GM21423 (cell line): Measurements from ENCODE around the gene DDX41.

Experiments used
- ATAC-seq: cut with Tn5 transposase; IDR thresholded peaks from one replicate; pipeline ENCODE4 v1.9.1; 2021; ENCODE audit warnings: mild to moderate bottlenecking, moderate library complexity; ENCODE audit not compliant: unreplicated experiment

The DDX41 gene

GRCh38 chr5:177500685-177501522 lies 15.9 kb downstream of the DDX41 start:
- ATAC-seq, result no peak

DNA sequence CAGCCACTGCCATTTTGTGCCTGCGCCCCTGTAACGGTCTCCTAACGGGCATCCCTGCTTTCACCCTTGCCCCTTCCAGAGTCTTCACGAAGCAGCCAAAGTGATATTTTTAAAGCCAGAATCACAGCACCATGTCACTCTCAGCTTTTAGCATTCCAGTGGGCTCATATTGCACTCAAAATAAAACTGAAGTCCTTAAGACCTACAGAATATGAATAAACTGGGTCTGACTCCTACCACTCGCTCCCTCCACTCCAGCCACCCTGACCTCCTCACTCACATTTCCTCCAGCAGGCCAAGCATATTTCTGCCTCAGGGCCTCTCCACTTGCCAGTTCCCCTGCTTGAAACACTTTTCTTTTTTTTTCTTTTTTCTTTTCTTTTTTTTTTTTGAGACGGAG lies 16.9 kb downstream of the DDX41 start:
- no peak for ATAC-seq

DNA sequence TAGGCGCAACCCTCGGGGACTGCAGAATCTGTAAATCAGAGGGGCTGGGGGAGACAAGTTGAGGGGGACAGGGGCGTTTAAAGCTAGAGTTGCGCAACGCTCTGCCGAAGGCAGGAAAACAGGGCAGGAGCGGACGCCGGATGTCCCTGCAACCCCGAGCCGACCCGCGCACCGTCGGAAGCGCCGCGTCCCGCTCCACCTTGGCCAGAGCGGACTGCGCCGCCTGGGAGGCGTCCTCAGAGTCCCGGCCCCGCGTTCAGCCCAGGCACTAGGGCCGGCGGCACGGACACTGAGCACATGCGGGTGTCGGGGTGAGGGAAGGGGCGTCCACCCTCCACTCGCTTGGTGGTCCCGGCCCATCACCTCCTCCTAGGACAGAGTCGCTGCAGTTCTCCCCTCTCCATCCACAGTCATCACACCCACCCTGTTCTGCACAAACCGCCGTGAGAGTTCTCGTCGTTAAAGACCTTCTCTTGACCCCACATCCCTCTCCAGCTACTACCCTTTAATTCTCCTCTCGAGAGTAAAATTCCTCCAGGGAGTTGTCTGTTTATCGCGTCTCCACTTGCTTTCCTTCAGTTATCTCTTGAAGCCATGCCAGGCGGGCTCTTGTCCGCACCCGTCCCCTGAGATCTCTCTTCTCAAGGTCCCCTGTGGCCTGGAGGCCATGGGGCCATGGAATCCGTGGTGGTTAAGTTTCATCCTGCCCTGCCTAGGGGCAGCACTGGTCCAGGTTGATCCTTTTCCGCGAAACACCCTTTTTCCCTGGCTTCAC lies 18.6 kb downstream of the DDX41 start:
- no peak for ATAC-seq

GRCh38 chr5:177497292-177498012 lies 19.3 kb downstream of the DDX41 start, which contains the start of gene PDLIM7:
Gene PDLIM7 (minus strand): TSS chr5:177497604. CDS start chr5:177496512, 1,092 bp downstream.
- ATAC-seq, result peak; percentile 72

DNA sequence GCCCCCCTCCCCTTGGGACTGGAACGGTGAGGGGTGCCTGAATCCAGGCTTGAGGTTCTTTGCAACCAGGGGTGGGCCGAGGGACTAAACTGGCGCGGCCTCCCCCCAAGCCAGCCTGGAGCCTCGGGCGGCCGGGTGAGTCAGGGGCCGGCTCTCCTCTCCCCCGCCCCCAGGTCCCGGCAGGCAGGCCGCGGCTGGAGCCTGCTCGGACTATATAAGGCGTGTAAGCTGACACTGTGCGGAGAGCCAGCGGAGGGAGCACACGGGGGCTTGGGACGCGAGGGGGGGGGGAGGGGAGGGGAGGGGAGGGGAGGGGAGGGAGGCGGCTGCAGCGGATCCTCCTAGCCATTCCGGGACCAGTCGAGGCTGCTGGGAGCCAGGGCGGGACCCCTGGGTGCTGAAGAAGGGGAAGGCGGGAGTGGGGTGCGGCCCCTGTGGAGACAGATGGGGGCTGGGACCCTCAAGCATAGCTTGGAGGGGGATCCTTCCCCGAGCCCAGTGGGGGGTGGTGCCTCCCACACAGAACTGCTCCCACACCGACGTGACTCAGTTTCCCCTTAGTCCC lies 20.0 kb downstream of the DDX41 start:
- ATAC-seq, result no peak

GRCh38 chr5:177496070-177496726 lies 20.6 kb downstream of the DDX41 start:
- ATAC-seq, result no peak

DNA sequence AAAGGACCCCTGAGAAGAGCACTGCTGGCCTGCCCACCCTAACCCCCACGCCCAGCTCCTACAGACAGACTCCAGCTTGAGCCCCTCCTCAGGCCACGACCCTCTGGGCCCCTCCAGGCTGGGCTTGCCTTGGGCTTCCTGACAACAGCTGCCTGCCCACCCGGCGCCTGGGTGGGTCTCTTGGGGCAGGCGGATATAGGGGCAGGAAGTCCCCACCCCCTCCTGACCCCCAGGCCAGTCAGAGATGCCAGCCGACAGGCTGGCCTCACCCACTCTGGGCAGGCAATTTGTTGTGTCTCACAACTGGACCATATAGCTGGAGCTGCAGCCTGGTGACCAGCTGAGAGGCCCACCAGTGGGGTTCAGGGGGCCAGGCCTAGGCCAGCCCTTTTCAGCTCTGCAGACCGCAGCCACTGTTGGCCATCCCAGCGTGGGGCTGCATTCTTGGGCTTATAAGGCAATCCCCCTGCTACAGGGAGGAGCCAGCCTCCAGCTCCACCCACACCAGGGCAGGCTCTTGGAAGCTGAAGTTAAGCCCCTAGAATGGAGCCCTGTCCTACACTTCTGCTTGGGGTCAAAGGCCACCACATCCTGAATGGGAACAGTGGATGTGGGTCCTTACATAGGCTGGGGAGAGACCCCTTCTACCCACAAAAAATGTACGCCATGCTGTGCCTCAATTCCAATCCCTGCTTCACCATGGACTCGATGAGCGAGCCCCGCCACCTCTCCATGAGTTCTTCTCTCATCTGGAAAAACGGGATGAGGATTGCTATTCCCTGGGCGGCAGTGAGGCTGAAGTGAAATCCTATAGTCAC lies 21.3 kb downstream of the DDX41 start:
- ATAC-seq, result no peak

DNA sequence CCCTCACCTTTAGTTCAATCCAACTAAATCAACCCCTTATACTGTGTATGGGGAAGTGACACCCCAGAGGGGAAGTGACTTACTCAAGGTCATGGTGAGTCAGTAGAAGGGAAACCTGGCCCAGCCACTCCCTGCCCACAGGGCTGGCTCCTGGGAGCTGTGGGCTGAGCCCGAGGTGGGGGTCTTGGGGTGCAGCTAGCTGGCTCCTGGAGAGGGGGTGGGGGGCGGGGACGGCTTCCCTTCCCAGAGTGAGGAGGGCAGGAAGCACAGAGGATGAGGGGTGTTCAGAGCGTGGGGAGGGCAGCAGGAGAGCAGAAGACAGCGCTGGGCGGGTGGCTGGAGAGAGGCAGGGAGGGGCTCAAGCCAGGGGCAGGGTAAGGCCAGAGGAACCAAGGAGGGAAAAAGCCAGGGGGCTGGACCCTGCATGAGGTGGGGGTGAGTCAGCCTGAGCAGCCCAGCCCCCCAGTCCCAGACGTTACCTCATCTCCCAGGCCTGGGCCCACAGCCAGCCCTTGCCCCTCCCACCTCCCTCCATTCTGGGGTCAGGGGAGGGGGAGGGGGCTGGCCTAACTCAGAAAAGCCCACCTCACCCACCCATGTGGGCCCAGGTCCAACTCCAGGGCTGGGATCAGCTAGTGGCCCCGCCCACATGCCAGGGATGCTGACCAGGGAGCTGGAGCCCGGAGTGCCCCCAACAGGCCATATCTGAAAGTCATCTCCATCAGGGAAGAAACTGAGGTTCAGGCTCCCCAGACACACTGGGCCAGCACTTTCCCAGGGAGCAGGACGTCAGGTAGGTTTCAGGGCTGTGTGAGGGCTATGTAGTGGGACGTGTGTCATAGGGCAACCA lies 22.2 kb downstream of the DDX41 start:
- ATAC-seq, result no peak

DNA sequence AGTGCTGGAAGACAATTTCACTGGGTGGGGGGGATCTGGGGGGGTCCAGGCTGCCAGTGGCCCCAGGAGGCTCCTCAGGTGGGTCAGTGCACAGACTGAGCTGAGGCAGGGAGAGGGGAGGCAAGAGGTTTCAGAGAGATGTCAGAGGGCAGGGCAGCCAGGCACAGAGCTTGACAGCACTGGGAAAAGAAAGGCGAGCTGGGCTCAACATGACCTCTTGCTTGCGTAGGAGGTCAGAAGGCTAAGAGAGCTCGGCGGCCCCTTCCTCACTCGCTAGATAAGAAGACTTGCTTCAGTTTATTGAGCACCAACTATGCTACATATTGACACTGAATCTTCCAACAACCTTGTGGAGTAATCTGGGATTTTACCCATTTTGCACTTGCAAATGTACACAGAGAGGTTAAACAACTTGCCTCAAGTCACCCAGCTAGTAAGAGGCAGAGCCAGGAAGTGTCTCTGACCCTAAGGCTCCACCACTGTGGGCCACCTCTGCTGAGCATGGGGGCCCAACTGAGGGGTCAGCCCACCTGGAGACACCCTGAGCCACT lies 22.9 kb downstream of the DDX41 start:
- ATAC-seq, result no peak

GRCh38 chr5:177492841-177493240 lies 23.9 kb downstream of the DDX41 start:
- no peak for ATAC-seq

DNA sequence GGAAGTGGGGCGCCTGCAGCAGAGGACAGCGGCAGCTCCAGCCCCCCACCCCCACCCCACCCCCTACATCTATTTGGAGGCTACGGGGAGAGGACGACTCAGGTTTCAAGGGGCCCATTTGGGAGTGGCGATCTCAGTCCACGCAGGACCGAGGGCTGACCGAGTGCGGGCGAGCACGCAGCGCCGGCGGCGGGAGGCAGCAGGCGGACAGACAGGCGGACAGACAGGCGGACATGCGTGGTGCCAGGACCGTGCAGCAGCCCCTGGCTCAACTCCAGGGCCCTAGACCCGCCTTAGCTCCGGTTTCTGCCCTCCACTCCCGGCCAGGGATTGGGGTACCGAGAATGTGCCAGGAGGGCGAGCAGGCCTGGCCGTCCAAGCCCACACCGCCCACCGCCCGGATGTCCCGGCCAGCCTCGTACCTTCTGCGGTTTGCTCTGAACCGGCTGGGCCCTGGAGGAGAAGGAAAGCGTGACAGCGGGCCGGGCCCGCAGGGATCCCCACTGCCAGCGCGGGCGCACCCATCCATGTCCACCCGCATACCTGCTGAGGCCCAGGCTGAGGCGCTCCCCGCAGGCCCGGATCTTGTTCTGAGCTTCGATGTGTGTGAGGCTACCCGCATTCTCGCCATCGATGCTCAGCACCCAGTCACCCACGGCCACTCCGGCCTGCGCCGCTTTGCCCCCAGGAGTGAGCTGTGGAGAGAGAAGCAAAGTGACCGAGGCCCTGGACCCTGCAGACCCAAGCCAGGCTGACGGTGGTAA lies 24.6 kb downstream of the DDX41 start:
- no peak for ATAC-seq

DNA sequence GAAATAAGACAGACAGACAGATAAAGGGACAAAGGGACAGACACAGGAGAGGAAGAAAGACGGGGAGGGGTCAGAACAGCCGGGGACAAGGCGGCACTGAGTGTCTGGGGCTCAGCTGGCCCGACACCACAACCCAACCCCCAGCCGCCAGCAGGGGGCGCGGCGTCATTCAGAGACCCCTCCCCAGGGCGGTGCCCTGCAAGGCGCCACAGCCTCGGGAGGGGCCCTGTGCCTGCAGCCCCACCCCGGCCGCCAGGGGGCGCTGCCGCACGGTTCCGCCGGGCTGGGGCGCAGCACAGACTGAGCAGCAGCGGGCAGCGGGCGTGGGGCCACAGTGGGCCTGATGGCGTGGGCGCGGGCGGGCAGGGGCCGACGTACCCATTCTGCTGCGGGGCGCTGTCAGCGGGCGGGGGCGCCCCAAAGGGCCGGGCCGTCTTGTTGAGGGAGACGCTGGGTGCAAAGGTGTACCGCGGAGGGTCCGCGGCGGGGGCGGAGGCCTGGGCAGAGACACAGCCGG lies 25.3 kb downstream of the DDX41 start:
- no peak for ATAC-seq

DNA sequence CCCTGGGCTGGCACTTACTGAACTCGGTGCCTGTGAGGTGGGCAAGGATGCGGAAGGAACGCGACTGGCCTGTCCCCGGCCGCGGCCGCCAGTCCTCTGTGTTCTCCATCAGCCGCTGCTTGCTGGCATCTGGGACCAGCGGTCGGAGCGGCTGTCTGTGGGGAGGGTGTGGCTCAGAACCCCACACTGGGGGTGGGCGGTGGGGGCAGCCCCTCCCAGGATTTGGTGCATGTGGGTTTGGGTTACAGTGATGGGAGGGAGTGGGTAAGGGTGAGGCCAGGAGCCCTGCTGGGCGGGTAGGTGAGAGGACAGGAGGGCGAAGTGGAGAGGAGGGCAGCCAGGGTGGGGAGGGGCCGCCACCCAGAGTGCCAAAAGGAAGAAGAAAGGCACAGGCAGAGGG lies 25.8 kb downstream of the DDX41 start:
- no peak for ATAC-seq

DNA sequence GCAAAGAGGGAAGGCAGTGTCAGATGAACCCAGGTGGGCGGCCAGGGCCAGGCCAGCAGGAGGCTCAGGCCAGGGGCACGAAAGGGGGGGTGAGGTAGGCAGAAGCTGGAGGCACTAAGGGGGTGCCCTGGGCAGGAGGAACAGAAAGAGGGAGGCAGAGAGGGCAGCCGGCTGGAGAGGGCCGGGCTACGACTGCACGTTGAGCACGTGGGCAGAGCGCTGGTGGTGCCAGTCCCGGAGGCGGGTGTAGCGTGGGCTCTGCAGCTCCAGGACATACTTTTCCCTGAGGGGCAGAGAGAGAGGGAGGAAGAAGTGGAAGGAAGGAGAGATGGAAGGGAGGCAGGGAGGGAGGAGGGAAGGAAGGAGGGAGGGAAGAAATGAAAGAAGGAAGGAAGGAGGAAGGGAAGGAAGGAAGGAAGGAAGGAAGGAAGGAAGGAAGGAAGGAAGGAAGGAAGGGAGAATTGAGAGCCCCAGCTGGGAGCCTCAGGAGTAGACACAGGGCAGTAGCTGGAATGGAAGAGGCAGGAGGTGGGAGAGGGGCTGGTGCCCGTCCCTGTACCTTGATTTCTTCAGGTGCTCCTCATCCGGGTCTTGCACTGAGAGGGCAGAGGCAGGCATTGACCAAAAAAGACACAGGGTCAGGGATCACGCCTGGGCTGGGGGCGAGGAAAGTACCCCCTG lies 26.3 kb downstream of the DDX41 start:
- ATAC-seq, result no peak

DNA sequence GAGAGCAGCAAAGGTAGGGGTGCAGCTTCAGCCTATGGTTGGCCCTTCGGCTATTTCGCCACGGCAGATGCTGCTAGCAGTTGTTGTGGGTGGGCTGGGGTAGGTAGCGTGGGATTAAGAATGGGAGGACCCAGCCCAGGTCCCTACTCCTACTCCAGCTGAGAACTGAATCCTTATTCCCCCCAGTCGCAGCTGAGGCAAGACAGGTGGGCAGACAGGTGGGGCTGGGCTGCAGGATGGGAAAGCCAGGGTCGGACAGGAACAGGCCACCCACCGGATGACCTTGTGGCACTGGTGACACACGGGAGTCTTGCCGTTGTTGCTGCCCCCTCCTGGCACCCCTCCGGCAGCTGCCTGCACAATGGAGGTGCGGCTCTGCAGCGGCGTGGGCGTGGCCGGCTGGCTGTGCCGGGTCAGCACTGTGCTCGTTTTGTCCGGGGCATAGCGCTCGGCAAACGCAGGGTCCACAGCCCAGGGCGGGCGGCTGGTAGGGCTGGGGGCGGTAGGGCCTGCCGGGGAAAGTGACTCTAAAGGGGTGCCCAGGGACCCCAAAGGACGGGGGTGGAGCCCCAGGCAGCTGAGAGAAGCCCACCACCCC lies 27.5 kb downstream of the DDX41 start:
- ATAC-seq, result no peak

DNA sequence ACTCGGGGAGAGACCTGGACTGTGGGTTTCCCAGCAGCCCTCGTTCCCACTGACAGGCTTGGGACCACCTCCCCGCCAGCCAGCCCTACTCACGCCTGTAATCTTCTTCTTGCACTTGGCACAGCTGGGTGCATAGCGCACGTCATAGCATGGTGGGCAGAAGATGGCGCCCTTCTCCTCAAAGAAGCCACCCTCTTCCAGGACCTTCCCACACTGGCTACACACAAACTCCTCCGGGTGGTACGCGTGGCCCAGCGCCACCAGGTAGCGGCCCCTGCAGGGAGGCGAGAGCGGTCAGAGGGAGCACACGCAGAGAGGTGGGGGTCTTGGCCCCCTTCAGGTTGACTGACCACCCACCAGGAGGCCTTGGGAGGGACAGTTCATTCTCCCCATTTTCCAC lies 28.8 kb downstream of the DDX41 start:
- no peak for ATAC-seq

DNA sequence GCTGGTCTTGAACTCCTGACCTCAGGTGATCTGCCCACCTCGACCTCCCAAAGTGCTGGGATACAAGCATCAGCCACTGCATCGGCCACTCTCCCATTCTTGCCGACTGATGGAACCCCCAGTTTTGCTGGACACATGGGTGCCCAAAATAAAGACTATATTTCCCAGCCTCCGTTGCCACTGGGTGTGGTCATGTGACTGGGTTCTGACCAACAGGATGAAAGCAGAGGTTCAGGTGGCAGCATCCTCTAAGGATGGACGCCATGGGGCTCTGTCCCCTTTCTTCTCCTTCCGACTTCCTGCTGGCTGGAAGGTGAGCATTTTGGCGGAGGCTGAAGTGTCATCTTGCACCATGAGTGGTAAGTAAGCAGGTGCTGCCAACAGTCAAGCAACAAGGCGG lies 29.6 kb downstream of the DDX41 start:
- no peak for ATAC-seq
